GM21447 (cell line): ENCODE measurements around the gene CMYA5.
"Not testable (repeated sequence)": the region's sequence is repeated elsewhere in the genome, so short reads cannot be mapped to it uniquely, and the experiment has no call there.

Experiments used
- ATAC-seq: cut with Tn5 transposase; IDR thresholded peaks from one replicate; pipeline ENCODE4 v1.9.1; 2021; ENCODE audit not compliant: unreplicated experiment

Gene CMYA5

DNA sequence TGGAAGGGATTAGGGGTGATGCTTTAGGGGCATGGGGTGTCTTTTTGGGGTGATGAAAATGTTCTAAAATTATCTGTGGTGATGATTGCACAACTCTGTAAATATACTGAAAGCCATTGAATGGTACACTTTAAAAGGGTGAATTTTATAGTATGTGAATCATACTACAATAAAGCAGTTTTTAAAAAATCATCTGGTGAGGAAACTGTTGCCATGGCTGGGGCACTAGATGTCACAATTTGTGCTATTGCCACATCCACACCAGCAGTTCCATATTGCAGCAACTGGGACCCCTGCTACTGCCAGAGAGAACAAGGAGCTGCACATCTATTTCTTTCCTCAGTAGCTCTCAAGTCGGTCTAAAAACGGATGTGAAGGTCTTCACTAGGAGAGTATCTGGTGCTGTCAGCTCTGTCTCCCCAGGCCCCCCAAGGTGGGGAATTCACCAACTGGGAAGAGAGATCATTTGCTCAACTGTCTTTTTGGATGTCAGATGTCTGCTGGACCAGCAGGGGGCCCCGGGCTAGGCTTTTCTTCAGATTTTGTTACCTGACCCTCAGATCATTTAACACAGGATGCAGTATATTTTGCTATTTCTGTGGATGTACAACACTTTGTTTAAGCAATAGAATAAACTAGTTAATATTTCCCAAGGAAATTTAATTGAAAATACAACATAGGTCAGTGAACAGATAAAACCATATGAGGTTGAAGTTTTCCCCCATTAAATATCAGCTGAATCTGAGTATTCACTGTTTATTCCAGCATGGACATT lies 13.2 kb downstream of the CMYA5 start:
- no peak for ATAC-seq

- ATAC-seq = no peak
These were observed 13.7 kb downstream of the CMYA5 start for GRCh38 chr5:79703381-79703645.

DNA sequence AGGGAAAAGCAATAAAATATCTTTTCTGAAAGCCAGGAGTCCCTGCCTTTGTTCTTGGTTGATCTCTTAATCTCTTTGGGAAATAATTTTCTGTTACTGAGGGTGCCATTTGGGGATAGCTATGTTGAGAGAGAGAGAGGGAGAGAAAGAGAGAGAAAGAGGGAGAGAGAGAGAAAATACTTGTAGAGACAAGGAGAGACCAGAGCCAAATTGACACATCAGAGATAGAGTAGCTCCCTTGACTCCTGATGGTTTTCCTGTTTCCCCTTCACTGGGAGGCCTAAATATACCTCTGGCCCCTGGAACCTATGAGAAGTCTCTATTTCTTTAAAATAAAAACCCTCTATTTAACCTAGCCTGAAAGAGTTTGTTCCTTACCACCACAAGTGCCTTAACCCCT lies 14.9 kb downstream of the CMYA5 start:
- no peak for ATAC-seq

DNA sequence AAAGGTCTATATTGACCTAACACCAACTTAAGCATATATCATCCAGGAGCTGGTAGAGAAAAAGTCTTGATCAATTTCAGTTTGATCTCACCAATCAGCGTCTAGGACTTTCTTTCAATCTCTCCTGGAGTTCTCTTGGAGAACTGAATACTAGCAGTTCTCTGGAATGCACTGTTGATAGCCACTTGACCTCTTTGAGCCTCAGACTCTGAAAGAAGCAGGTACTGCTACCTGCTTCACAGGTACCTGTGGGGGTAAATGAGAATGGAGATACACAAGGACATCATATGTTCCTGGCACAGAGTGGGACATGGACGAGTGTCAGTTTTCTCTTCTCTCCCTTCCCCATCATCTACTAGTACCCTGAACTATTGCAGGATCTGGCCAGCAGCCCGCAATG lies 16.0 kb downstream of the CMYA5 start:
- no peak for ATAC-seq

- not testable (repeated sequence) for ATAC-seq
These were observed 16.7 kb downstream of the CMYA5 start for GRCh38 chr5:79706317-79706716.

DNA sequence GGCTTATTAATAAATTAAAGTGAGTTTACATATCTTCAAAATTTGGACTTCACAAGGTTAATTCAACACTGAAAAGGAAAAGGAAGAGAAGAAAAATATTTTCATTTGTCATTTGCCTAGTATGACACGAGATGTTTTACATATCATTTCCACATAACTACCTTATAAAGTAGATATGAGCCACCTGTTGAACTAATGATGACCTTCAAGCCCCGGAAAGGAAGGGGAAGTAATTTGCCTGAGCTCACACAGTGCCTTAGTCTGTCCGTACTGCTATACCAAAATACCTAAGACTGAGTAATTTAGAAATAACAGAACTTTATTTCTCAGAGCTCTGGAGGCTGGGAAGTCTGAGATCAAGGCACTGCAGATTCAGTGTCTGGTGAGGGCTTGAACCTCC lies 17.9 kb downstream of the CMYA5 start:
- no peak for ATAC-seq

DNA sequence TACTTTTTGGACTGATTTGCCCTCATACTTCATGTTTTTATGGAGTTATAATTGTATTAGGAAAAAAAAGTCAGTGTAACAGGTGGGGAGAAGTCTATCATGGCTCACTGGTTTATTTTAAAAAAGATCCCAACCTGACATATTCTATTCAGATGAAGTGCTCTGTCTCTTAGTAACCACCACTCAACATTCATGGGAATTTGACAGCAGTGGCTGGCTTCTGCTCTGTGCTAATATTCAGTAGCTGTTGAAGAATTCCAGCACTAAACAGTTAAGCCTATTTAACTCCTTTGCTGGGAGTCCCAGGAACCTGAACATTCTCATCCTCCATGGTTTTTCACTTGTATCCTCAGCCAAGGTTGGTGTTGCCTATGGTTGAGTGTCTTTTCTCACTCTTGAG lies 23.1 kb downstream of the CMYA5 start:
- no peak for ATAC-seq

DNA sequence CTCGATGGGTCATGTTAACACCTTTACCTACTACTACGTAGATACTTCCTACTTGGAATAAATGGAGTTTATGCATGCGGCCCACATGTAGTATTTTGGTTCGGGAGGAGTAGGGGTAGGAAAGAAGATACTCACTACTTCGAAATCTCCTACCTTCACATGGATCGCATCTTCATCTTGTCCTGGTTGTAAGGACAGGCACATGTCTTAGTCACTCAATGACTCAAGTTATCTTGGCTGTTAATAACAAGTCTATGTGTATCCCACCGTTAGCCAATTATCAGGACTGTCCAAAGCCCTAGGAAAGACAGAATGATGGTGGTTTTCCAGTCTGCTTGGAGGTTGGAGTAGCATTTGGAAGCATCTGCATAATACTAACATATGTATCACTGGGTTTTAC lies 24.1 kb downstream of the CMYA5 start:
- no peak for ATAC-seq

DNA sequence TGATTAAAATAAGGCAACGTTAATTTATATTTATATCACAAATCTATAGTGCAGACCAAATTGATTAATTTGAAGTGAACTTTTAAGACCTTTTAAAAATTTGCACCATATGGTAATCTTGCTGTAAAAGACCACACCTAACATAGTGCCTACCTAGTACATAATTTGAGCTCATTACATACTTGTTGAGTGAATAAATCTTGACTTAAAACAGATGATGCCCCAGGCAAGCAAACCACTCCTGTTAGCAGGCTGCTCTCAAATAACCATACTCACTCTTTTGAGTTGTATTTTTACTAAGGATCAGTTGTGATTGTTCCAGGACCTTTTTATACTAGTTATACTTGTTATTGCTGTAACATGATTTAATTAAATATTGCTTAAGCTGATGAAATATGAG lies 27.2 kb downstream of the CMYA5 start:
- ATAC-seq = no peak

- ATAC-seq = no peak
These were observed 30.5 kb downstream of the CMYA5 start for GRCh38 chr5:79720096-79720495.

- no peak for ATAC-seq
These were observed 38.1 kb downstream of the CMYA5 start for GRCh38 chr5:79727451-79728355.

GRCh38 chr5:79728396-79728795 lies 38.8 kb downstream of the CMYA5 start:
- no peak for ATAC-seq

DNA sequence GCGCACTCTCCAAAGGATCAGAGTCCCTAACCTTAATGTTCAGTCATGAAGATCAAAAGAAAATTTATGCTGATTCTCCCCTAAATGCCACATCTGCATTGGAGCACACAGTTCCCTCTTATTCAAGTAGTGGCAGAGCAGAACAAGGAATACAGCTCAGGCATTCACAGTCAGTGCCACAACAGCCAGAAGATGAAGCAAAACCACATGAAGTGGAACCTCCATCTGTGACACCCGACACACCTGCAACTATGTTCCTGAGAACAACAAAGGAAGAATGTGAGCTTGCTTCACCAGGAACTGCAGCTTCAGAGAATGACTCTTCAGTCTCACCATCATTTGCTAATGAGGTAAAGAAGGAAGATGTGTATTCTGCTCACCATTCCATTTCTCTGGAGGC lies 40.0 kb downstream of the CMYA5 start:
- ATAC-seq = no peak

DNA sequence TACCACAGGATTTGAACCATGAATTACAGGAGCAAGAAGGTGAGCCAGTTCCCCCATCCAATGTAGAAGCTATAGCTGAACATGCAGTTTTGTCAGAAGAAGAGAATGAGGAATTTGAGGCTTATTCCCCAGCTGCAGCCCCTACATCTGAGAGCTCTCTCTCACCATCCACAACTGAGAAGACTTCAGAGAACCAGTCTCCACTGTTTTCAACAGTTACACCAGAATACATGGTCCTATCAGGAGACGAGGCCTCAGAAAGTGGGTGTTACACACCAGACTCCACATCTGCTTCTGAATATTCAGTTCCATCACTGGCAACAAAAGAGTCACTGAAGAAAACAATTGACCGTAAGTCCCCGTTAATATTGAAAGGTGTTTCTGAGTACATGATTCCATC lies 40.9 kb downstream of the CMYA5 start:
- no peak for ATAC-seq

- no peak for ATAC-seq
These were observed 42.1 kb downstream of the CMYA5 start for GRCh38 chr5:79731775-79732174.

DNA sequence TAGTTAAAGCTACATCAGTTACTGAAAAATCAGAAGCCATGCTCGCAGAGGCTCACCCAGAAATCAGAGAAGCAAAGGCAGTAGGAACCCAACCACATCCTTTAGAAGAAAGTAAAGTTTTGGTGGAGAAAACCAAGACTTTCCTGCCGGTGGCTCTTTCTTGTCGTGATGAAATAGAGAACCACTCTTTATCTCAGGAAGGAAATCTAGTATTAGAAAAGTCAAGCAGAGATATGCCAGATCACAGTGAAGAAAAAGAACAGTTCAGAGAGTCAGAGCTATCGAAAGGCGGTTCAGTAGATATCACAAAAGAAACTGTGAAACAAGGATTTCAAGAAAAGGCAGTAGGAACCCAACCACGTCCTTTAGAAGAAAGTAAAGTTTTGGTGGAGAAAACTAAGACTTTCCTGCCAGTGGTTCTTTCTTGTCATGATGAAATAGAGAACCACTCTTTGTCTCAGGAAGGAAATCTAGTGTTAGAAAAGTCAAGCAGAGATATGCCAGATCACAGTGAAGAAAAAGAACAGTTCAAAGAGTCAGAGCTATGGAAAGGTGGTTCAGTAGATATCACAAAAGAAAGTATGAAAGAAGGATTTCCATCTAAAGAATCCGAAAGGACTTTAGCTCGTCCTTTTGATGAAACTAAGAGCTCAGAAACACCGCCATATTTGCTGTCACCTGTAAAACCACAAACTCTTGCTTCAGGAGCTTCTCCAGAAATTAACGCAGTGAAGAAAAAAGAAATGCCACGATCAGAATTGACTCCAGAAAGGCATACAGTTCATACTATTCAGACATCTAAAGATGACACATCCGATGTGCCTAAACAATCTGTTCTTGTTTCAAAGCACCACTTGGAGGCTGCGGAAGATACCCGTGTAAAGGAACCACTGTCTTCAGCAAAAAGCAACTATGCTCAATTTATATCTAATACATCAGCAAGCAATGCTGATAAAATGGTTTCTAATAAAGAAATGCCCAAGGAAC lies 47.2 kb downstream of the CMYA5 start:
- no peak for ATAC-seq

- ATAC-seq = no peak
These were observed 48.7 kb downstream of the CMYA5 start for GRCh38 chr5:79738349-79738748.

GRCh38 chr5:79742549-79743136 lies 53.0 kb downstream of the CMYA5 start:
- ATAC-seq = no peak

GRCh38 chr5:79743846-79744605 lies 54.4 kb downstream of the CMYA5 start:
- no peak for ATAC-seq

DNA sequence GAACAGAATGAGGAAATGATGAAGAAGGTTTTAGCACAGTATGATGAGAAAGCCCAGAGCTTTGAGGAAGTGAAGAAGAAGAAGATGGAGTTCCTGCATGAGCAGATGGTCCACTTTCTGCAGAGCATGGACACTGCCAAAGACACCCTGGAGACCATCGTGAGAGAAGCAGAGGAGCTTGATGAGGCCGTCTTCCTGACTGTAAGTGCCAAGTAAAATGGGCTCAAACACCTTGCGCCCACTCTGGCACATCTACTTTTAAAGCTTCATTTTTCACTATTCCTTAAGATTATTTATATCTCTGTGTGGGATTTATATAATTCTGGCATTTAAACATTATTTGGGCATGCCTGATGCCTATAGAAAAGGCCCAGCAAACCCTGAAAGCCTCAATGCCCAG lies 55.6 kb downstream of the CMYA5 start:
- ATAC-seq = no peak
